Hepatocyte (in vitro differentiated cells): ENCODE measurements around the gene SMG9. TPM values are rescaled to one million over a fixed set of nuclear protein-coding genes. Genes with fewer than 3 reads are reported as not detected.
"Not testable (repeated sequence)": the region's sequence is repeated elsewhere in the genome, so short reads cannot be mapped to it uniquely, and the experiment has no call there.

Source experiments
- DNase-seq: peaks from one replicate; pipeline ENCODE4 v3.0.0-alpha.2; 2016; ENCODE audit warnings: low spot score
- H2AFZ ChIP-seq: fragments of 200-600 bp; sonication (generic); 2 replicates; pipeline ENCODE4 v1.6.0; 2016; ENCODE audit warnings: antibody characterized with exemption, mild to moderate bottlenecking
- H3K27ac ChIP-seq: fragments of 200-600 bp; sonication (generic); 2 replicates; pipeline ENCODE4 v1.5.1; 2016; ENCODE audit warnings: mild to moderate bottlenecking
- H3K27me3 ChIP-seq: fragments of 200-600 bp; sonication (generic); 2 replicates; pipeline ENCODE4 v1.6.1; 2016
- H3K36me3 ChIP-seq: fragments of 200-600 bp; sonication (generic); replicated peaks from 2 replicates; pipeline ENCODE4 v1.5.1; 2016; ENCODE audit warnings: low read depth; ENCODE audit not compliant: insufficient read depth
- H3K4me1 ChIP-seq: fragments of 200-600 bp; sonication (generic); 2 replicates; pipeline ENCODE4 v1.5.1; 2016; ENCODE audit warnings: mild to moderate bottlenecking, moderate library complexity; ENCODE audit not compliant: insufficient read depth
- H3K4me2 ChIP-seq: fragments of 200-600 bp; sonication (generic); 2 replicates; pipeline ENCODE4 v1.6.0; 2016
- H3K4me3 ChIP-seq: fragments of 200-600 bp; sonication (generic); 2 replicates; pipeline ENCODE4 v1.5.1; 2016; ENCODE audit warnings: mild to moderate bottlenecking
- H3K79me2 ChIP-seq: fragments of 200-600 bp; sonication (generic); 2 replicates; pipeline ENCODE4 v1.6.0; 2017; ENCODE audit warnings: mild to moderate bottlenecking
- H3K9me2 ChIP-seq: fragments of 200-600 bp; sonication (generic); replicated peaks from 2 replicates; pipeline ENCODE4 v1.6.0; 2017; ENCODE audit warnings: mild to moderate bottlenecking; ENCODE audit not compliant: insufficient read depth
- H3K9me3 ChIP-seq: fragments of 200-600 bp; sonication (generic); 2 replicates; pipeline ENCODE4 v1.5.1; 2016; ENCODE audit warnings: low read depth, mild to moderate bottlenecking
- H4K20me1 ChIP-seq: fragments of 200-600 bp; sonication (generic); 2 replicates; pipeline ENCODE4 v1.6.0; 2016; ENCODE audit warnings: mild to moderate bottlenecking; ENCODE audit not compliant: insufficient read depth, poor library complexity, severe bottlenecking
- CTCF ChIP-seq: fragments of 200-600 bp; sonication (generic); IDR thresholded peaks from 2 replicates; pipeline ENCODE4 v1.5.1; 2016; ENCODE audit warnings: antibody characterized with exemption, mild to moderate bottlenecking; ENCODE audit not compliant: poor library complexity
- EZH2 ChIP-seq: fragments of 200-600 bp; sonication (generic); IDR thresholded peaks from 2 replicates; pipeline ENCODE4 v1.6.1; 2016; ENCODE audit warnings: antibody characterized with exemption, mild to moderate bottlenecking, borderline replicate concordance
- EZH2phosphoT487 ChIP-seq: fragments of 200-600 bp; sonication (generic); IDR thresholded peaks from one replicate; pipeline ENCODE4 v1.6.1; 2018; ENCODE audit warnings: antibody characterized with exemption, mild to moderate bottlenecking, low read depth, moderate library complexity; ENCODE audit not compliant: unreplicated experiment, severe bottlenecking
- WGBS: methylation state at CpG from one replicate; pipeline ENCODE4 v1.1.6; 2016; ENCODE audit warnings: low lambda C conversion rate; ENCODE audit errors: missing lambda C conversion rate; 5-methylcytosine and 5-hydroxymethylcytosine counted together
- polyA plus RNA-seq: library from polyadenylated mRNA; unstranded; fragments of >200 nt; fragmentation: Nextera tagmentation; extraction: Ambion mirVana; gene quantifications from 2 replicates; pipeline ENCODE4 v1.2.1, GENCODE V29; 2016
- total RNA-seq: library from RNA; depleted of rRNA; stranded (reverse); fragments of >200 nt; gene quantifications from 2 replicates; pipeline ENCODE4 v1.2.3, GENCODE V29; 2014

SMG9 gene
- total and polyA plus RNA-seq, 2 experiments from 2014 or later = 16.1 to 34.9 TPM

- Histone ChIP-seq H3K4me1 (no peaks in the 10 kb centered on the region), H3K4me2 (no peak overlapping the region), H2AFZ (no peak overlapping the region), H3K27me3 (no peaks in the 10 kb centered on the region), H4K20me1 (no peaks in the 10 kb centered on the region), H3K36me3 (no peaks in the 10 kb centered on the region), H3K9me2 (no peaks in the 10 kb centered on the region), H3K79me2 (no peaks in the 10 kb centered on the region), H3K9me3 (no peaks in the 10 kb centered on the region), H3K4me3 (no peak overlapping the region), H3K27ac (no peak overlapping the region)
- no peak for DNase-seq
- TF ChIP-seq EZH2 = no peak
- no peak for TF ChIP-seq CTCF
- TF ChIP-seq EZH2phosphoT487 = no peak
- WGBS = 88% methylated on average over 1 of the region's 1 CpG
Measured at GRCh38 chr19:43684326-43684725, 70.4 kb downstream of the SMG9 start.

GRCh38 chr19:43683905-43684304 is 70.9 kb downstream of the SMG9 start:
- H3K4me3 ChIP-seq = no peak overlapping the region
- H3K36me3 ChIP-seq = no peaks in the 10 kb centered on the region
- DNase-seq = no peak
- H2AFZ ChIP-seq = no peak overlapping the region
- H3K79me2 ChIP-seq = no peaks in the 10 kb centered on the region
- no peaks in the 10 kb centered on the region for H4K20me1 ChIP-seq
- no peak for TF ChIP-seq CTCF
- TF ChIP-seq EZH2 = no peak
- TF ChIP-seq EZH2phosphoT487 = no peak
- no peaks in the 10 kb centered on the region for H3K9me2 ChIP-seq
- WGBS = 78% methylated on average over 2 of the region's 2 CpGs
- H3K27ac ChIP-seq = no peak overlapping the region
- no peaks in the 10 kb centered on the region for H3K27me3 ChIP-seq
- H3K4me1 ChIP-seq = no peaks in the 10 kb centered on the region
- H3K9me3 ChIP-seq = no peaks in the 10 kb centered on the region
- no peak overlapping the region for H3K4me2 ChIP-seq

- Histone ChIP-seq H4K20me1 (no peaks in the 10 kb centered on the region), H3K36me3 (no peaks in the 10 kb centered on the region), H3K79me2 (no peaks in the 10 kb centered on the region), H3K9me2 (no peaks in the 10 kb centered on the region), H2AFZ (no peak overlapping the region), H3K27ac (no peak overlapping the region), H3K4me2 (no peak overlapping the region), H3K27me3 (no peaks in the 10 kb centered on the region), H3K4me1 (no peaks in the 10 kb centered on the region), H3K4me3 (no peak overlapping the region), H3K9me3 (no peaks in the 10 kb centered on the region)
- no peak for DNase-seq
- TF ChIP-seq EZH2phosphoT487 (no peak), CTCF (no peak), EZH2 (no peak)
- WGBS = 73% methylated on average over 11 of the region's 11 CpGs
Measured at GRCh38 chr19:43682824-43683661, 71.7 kb downstream of the SMG9 start.

- not testable (repeated sequence) for H3K79me2 ChIP-seq
Measured at GRCh38 chr19:43682269-43682668, 72.5 kb downstream of the SMG9 start.

More at GRCh38 chr19:43682269-43682668, 72.5 kb downstream of the SMG9 start:
- H3K9me3 ChIP-seq, H3K27ac ChIP-seq, H3K4me1 ChIP-seq, H3K4me3 ChIP-seq, H3K36me3 ChIP-seq, H3K9me2 ChIP-seq, DNase-seq, H2AFZ ChIP-seq, H3K4me2 ChIP-seq, H3K27me3 ChIP-seq, H4K20me1 ChIP-seq: not testable (repeated sequence)
- WGBS = 97% methylated on average over 5 of the region's 5 CpGs
